Neural cell (in vitro differentiated cells): ENCODE data around the gene CA5A. TPM values are rescaled to one million over a fixed set of nuclear protein-coding genes. Genes with fewer than 3 reads are reported as not detected.

ENCODE experiments used
- H2AFZ ChIP-seq: fragments of 200-600, 300-800 bp; sonication (generic), shearing (Covaris generic); 2 replicates; pipeline ENCODE4 v1.6.0; 2014; ENCODE audit warnings: low read depth, mild to moderate bottlenecking, antibody characterized with exemption, low read length, moderate library complexity
- H3F3A ChIP-seq: fragments of 200-600 bp; shearing (Covaris generic); 2 replicates; pipeline ENCODE4 v1.6.1; 2016; ENCODE audit warnings: mild to moderate bottlenecking, moderate library complexity, mixed read lengths, antibody characterized with exemption, low read length; ENCODE audit not compliant: insufficient read depth, poor library complexity, severe bottlenecking
- H3K27ac ChIP-seq: fragments of 200-600, 300-800 bp; sonication (generic), shearing (Covaris generic); 2 replicates; pipeline ENCODE4 v1.5.1; 2014; ENCODE audit warnings: mild to moderate bottlenecking, low read length, moderate library complexity
- H3K27me3 ChIP-seq: fragments of 300-800, 200-600 bp; sonication (generic), shearing (Covaris generic); 2 replicates; pipeline ENCODE4 v1.6.0; 2014; ENCODE audit warnings: mild to moderate bottlenecking, low read depth, low read length, moderate library complexity; ENCODE audit not compliant: insufficient read depth
- H3K36me3 ChIP-seq: fragments of 300-800, 200-600 bp; sonication (generic), shearing (Covaris generic); 2 replicates; pipeline ENCODE4 v1.5.1; 2014; ENCODE audit warnings: mild to moderate bottlenecking, antibody characterized with exemption, low read length, moderate library complexity; ENCODE audit not compliant: insufficient read depth
- H3K4me2 ChIP-seq: fragments of 300-800, 200-600 bp; sonication (generic), shearing (Covaris generic); 2 replicates; pipeline ENCODE4 v1.6.0; 2014; ENCODE audit warnings: mild to moderate bottlenecking, low read length
- H3K4me3 ChIP-seq: fragments of 300-800, 200-600 bp; sonication (generic), shearing (Covaris generic); 2 replicates; pipeline ENCODE4 v1.5.1; 2014; ENCODE audit warnings: mild to moderate bottlenecking, low read length, moderate library complexity
- H3K79me2 ChIP-seq: fragments of 200-600 bp; shearing (Covaris generic); replicated peaks from 2 replicates; pipeline ENCODE4 v1.6.0; 2014; ENCODE audit warnings: mild to moderate bottlenecking, low read length, moderate library complexity; ENCODE audit not compliant: insufficient read depth
- H3K9ac ChIP-seq: fragments of 300-800, 200-600 bp; sonication (generic), shearing (Covaris generic); 2 replicates; pipeline ENCODE4 v1.6.1; 2016; ENCODE audit warnings: mild to moderate bottlenecking, low read length, mixed read lengths
- H3K9me2 ChIP-seq: fragments of 200-600 bp; shearing (Covaris generic); 2 replicates; pipeline ENCODE4 v1.6.1; 2016; ENCODE audit warnings: mild to moderate bottlenecking, low read length, mixed read lengths; ENCODE audit not compliant: insufficient read depth
- H3K9me3 ChIP-seq: fragments of 200-600, 300-800 bp; sonication (generic), shearing (Covaris generic); 2 replicates; pipeline ENCODE4 v1.6.1; 2016; ENCODE audit warnings: mild to moderate bottlenecking, mixed run types, low read length, moderate library complexity, mixed read lengths
- H4K20me1 ChIP-seq: fragments of 200-600 bp; shearing (Covaris generic); 2 replicates; pipeline ENCODE4 v1.6.1; 2016; ENCODE audit warnings: mild to moderate bottlenecking, mixed run types; ENCODE audit not compliant: insufficient read depth
- CTCF ChIP-seq: fragments of 450-650 bp; IDR thresholded peaks from 2 replicates; pipeline ENCODE4 v1.5.1; 2014; ENCODE audit warnings: antibody characterized with exemption, mild to moderate bottlenecking, moderate library complexity; ENCODE audit not compliant: poor library complexity, severe bottlenecking
- EP300 ChIP-seq: fragments of 450-650 bp; conservative IDR thresholded peaks from 2 replicates; pipeline ENCODE4 v1.6.1; 2014; ENCODE audit warnings: antibody characterized with exemption, mild to moderate bottlenecking, moderate library complexity; ENCODE audit not compliant: poor library complexity, severe bottlenecking
- EZH2 ChIP-seq: fragments of 200-600, 300-800 bp; shearing (Covaris generic), sonication (generic); IDR thresholded peaks from 2 replicates; pipeline ENCODE4 v1.6.1; 2014; ENCODE audit warnings: antibody characterized with exemption, low read length, borderline replicate concordance, mild to moderate bottlenecking; ENCODE audit not compliant: insufficient read depth, poor library complexity, severe bottlenecking
- MXI1 ChIP-seq: fragments of 450-650 bp; conservative IDR thresholded peaks from 2 replicates; pipeline ENCODE4 v1.6.1; 2014; ENCODE audit warnings: antibody characterized with exemption, mild to moderate bottlenecking; ENCODE audit not compliant: poor library complexity, severe bottlenecking
- POLR2AphosphoS5 ChIP-seq: IDR thresholded peaks from 2 replicates; pipeline ENCODE4 v1.6.1; 2012
- RAD21 ChIP-seq: fragments of 450-650 bp; conservative IDR thresholded peaks from 2 replicates; pipeline ENCODE4 v1.6.1; 2014; ENCODE audit warnings: antibody characterized with exemption, mild to moderate bottlenecking, moderate library complexity
- REST ChIP-seq: IDR thresholded peaks from 2 replicates; pipeline ENCODE4 v1.6.1; 2012; ENCODE audit warnings: borderline replicate concordance
- SMC3 ChIP-seq: fragments of 450-650 bp; conservative IDR thresholded peaks from 2 replicates; pipeline ENCODE4 v1.6.1; 2014; ENCODE audit warnings: antibody characterized with exemption, mild to moderate bottlenecking, moderate library complexity; ENCODE audit not compliant: poor library complexity
- TAF1 ChIP-seq: IDR thresholded peaks from 2 replicates; pipeline ENCODE4 v1.6.1; 2012; ENCODE audit warnings: low read depth
- polyA plus RNA-seq: library from polyadenylated mRNA; depleted of rRNA; stranded (reverse); fragments of >200 nt; gene quantifications from 2 replicates; pipeline ENCODE4 v1.2.3, GENCODE V29; 2014

Gene CA5A
- polyA plus RNA-seq, 1 donor from 2014 or later = not detected

GRCh38 chr16:87961623-87962022 is 25.3 kb upstream of the CA5A start:
- Histone ChIP-seq H3K27me3 (no peaks in the 10 kb centered on the region), H3K4me2 (no peak overlapping the region), H3K9me3 (no peaks in the 10 kb centered on the region), H3K79me2 (peaks cover 35% of the 10 kb centered on the region), H3K27ac (no peak overlapping the region), H2AFZ (no peak overlapping the region), H3K9ac (no peak overlapping the region), H4K20me1 (no peaks in the 10 kb centered on the region), H3F3A (no peaks in the 10 kb centered on the region), H3K36me3 (no peaks in the 10 kb centered on the region), H3K9me2 (no peaks in the 10 kb centered on the region), H3K4me3 (no peak overlapping the region)
- TF ChIP-seq POLR2AphosphoS5 (no peak), MXI1 (no peak), TAF1 (no peak), EZH2 (no peak), SMC3 (no peak), CTCF (no peak), REST (no peak), RAD21 (no peak), EP300 (no peak)

DNA sequence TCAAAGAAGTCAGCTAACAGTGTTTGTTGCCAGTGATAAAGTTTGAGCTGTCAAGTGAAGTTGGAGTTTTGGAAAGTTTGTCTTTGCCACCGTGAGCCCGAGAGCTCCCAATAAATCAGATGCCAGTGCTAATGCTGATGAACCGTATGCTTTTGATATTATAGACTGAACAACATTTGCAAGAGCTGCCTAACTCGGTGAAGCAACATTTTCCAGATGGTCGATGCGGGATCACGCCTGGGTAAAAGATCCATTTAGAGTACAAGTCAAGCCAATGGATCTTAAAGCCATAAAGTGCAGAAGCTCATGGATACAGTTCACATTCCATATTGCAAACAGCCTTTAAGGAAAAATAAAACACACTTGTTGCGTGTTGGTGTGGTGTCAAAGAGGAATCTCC is 24.5 kb upstream of the CA5A start:
- Histone ChIP-seq H4K20me1 (no peaks in the 10 kb centered on the region), H3K27ac (no peak overlapping the region), H3K9me3 (no peaks in the 10 kb centered on the region), H3K4me2 (no peak overlapping the region), H3K9ac (no peak overlapping the region), H2AFZ (no peak overlapping the region), H3K79me2 (peaks cover 36% of the 10 kb centered on the region), H3K4me3 (no peak overlapping the region), H3K9me2 (no peaks in the 10 kb centered on the region), H3F3A (no peaks in the 10 kb centered on the region), H3K36me3 (no peaks in the 10 kb centered on the region), H3K27me3 (no peaks in the 10 kb centered on the region)
- TF ChIP-seq REST (no peak), RAD21 (no peak), EZH2 (no peak), CTCF (no peak), POLR2AphosphoS5 (no peak), MXI1 (no peak), TAF1 (no peak), EP300 (no peak), SMC3 (no peak)
